Neural crest cell (in vitro differentiated cells): ENCODE data around the gene TSHZ2. TPM values are rescaled to one million over a fixed set of nuclear protein-coding genes. Genes with fewer than 3 reads are reported as not detected.

Experiments
- DNase-seq: peaks from one replicate; pipeline ENCODE4 v3.0.0; 2021; ENCODE audit warnings: low read depth, mixed read lengths, low spot score
- H3K27ac Mint-ChIP-seq: one replicate; pipeline ENCODE4 v1.8.0; 2021; ENCODE audit warnings: mild to moderate bottlenecking, mixed read lengths; ENCODE audit not compliant: unreplicated experiment
- H3K27me3 Mint-ChIP-seq: 2 replicates; pipeline ENCODE4 v1.8.0; 2021; ENCODE audit warnings: low read depth, mild to moderate bottlenecking, mixed read lengths
- H3K36me3 Mint-ChIP-seq: 2 replicates; pipeline ENCODE4 v1.8.0; 2021; ENCODE audit warnings: low read depth, mild to moderate bottlenecking, mixed read lengths
- H3K4me1 Mint-ChIP-seq: 2 replicates; pipeline ENCODE4 v1.8.0; 2021; ENCODE audit warnings: mixed read lengths
- H3K4me3 Mint-ChIP-seq: one replicate; pipeline ENCODE4 v1.8.0; 2021; ENCODE audit warnings: mild to moderate bottlenecking, mixed read lengths
- H3K9me3 Mint-ChIP-seq: 2 replicates; pipeline ENCODE4 v1.8.0; 2021; ENCODE audit warnings: mixed read lengths
- total RNA-seq: library from RNA; stranded (reverse); gene quantifications from 2 replicates; pipeline ENCODE4 v1.2.1, GENCODE V29; 2021
- TF ChIP-seq, protein P1 (sequence below): fragments of 200-600 bp; sonication (generic); conservative IDR thresholded peaks from 2 replicates; pipeline ENCODE4 v1.5.0; 2021; ENCODE audit warnings: antibody characterized with exemption, mild to moderate bottlenecking

TSHZ2 gene
- total RNA-seq, 1 donor from 2014 or later, result 6.4 TPM

DNA sequence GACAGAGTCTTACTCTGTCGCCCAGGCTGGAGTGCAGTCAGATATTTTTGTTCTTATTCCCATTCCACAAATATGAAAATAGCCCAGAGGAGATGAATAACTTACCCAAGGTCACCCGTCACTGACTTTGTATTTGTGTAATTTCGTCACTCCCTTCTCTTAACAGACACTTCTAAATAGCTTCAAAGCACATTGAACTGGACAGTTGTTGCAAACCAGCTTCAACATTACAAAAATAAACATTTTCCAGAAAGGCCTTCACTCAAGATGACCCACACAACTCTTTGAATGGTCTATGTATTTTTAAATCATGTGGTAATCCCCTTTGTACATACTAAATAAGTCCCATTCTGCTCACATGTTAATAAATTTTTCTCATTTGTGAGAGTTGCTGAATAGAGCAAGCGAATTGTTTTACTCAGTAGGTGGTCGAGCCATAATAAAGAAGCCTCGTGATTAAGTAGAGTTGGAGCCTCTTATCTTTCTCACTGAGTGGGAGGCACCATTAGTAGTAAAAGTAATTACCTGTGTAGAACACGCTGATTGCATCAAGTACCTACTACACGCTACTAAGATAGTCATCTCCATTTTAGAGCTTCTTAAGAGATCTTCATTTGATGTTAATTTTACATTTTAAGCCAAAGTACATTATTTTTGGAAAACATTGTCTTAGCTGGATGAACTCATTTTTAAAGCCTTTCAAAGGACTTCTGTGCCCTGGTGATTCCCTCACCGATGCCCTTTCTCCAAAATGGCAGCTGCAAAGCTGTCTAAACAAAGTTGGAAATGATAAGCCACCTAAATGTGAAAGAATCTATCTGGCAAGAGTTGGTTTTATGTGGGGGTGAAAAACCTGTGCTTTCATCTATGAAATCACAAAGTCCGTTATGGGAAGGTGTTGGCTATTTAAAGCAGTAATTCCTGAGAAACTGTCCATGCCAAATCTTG lies 110.0 kb downstream of the TSHZ2 start:
- H3K36me3 Mint-ChIP-seq, result no peaks in the 10 kb centered on the region
- TF ChIP-seq, protein P1, sequence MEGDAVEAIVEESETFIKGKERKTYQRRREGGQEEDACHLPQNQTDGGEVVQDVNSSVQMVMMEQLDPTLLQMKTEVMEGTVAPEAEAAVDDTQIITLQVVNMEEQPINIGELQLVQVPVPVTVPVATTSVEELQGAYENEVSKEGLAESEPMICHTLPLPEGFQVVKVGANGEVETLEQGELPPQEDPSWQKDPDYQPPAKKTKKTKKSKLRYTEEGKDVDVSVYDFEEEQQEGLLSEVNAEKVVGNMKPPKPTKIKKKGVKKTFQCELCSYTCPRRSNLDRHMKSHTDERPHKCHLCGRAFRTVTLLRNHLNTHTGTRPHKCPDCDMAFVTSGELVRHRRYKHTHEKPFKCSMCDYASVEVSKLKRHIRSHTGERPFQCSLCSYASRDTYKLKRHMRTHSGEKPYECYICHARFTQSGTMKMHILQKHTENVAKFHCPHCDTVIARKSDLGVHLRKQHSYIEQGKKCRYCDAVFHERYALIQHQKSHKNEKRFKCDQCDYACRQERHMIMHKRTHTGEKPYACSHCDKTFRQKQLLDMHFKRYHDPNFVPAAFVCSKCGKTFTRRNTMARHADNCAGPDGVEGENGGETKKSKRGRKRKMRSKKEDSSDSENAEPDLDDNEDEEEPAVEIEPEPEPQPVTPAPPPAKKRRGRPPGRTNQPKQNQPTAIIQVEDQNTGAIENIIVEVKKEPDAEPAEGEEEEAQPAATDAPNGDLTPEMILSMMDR, result no peak
- H3K27ac Mint-ChIP-seq, result no peak overlapping the region
- DNase-seq, result no peak
- H3K9me3 Mint-ChIP-seq, result no peaks in the 10 kb centered on the region
- no peaks in the 10 kb centered on the region for H3K27me3 Mint-ChIP-seq
- H3K4me1 Mint-ChIP-seq, result no peaks in the 10 kb centered on the region
- H3K4me3 Mint-ChIP-seq, result no peak overlapping the region

DNA sequence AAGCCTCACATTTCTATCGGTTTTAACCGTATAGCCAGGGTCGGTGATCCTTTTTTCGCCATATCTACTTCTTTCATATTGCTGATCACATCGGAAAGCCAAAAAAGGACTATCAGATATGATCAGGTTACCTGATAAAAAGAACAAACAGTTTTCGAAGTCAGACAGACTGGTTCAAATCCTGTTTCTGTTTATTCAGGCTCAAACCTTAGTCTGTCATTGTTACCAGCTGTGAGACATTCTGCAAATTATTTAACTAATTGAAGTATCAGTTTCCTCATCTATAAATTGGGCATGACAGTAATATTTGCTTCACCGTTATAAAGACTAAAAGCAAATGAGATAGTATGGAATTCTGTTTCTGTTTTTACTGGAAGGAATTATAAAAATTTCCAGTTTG lies 111.3 kb downstream of the TSHZ2 start:
- H3K4me1 Mint-ChIP-seq, result no peaks in the 10 kb centered on the region
- no peak for DNase-seq
- no peaks in the 10 kb centered on the region for H3K27me3 Mint-ChIP-seq
- H3K27ac Mint-ChIP-seq, result no peak overlapping the region
- no peaks in the 10 kb centered on the region for H3K9me3 Mint-ChIP-seq
- TF ChIP-seq, protein P1, result no peak
- no peak overlapping the region for H3K4me3 Mint-ChIP-seq
- H3K36me3 Mint-ChIP-seq, result no peaks in the 10 kb centered on the region

DNA sequence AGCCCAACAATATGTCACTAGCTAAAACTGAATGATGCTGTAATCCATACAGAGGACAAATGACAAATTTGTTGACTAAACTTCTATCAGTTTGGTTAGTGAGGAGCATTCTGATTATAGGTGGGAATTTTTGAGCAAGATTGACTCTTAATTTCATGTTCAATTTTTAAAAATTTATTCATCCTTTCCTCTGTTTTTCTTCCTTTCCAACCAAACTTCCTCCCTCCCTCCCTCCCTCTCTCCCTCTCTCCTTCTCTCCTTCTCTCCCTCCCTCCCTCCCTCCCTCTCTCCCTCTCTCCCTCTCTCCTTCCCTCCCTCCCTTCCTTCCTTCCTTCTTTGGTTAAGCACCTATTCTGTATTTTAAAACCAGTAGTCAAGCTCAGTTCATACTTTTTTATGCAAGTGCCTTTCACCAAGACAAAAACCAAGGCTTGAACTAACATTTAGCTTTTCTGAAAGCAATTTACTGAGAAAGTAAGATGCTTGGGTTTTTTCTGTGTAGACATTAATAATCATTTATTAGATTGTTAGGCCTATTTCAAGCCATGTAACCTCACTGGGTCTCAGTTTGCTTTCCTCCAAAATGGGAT lies 112.3 kb downstream of the TSHZ2 start:
- no peak overlapping the region for H3K27ac Mint-ChIP-seq
- no peak overlapping the region for H3K4me3 Mint-ChIP-seq
- TF ChIP-seq, protein P1, result no peak
- no peaks in the 10 kb centered on the region for H3K36me3 Mint-ChIP-seq
- no peaks in the 10 kb centered on the region for H3K27me3 Mint-ChIP-seq
- DNase-seq, result no peak
- H3K9me3 Mint-ChIP-seq, result no peaks in the 10 kb centered on the region
- H3K4me1 Mint-ChIP-seq, result no peaks in the 10 kb centered on the region

DNA sequence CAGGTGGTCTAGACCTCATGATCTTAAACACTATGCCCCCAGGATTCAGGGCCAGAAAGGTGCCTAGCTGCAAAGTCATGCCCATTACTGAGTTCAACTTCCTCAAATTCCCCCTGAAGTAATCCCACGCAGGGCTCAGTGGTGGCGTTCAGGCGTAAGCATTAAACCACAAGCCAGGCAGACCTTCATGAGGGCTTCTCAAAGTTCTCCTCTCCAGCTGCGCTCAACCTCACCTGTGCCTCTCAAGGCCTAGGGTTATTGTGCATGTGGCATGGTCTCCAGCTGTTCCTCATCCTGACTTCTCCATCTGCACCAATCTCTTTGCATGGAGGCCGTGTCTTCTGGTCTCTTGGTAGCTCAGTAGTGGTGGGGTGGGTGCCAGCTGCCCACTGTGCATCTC lies 113.6 kb downstream of the TSHZ2 start:
- no peaks in the 10 kb centered on the region for H3K9me3 Mint-ChIP-seq
- no peaks in the 10 kb centered on the region for H3K4me1 Mint-ChIP-seq
- H3K4me3 Mint-ChIP-seq, result no peak overlapping the region
- TF ChIP-seq, protein P1, result no peak
- H3K27ac Mint-ChIP-seq, result no peak overlapping the region
- no peaks in the 10 kb centered on the region for H3K36me3 Mint-ChIP-seq
- H3K27me3 Mint-ChIP-seq, result no peaks in the 10 kb centered on the region
- no peak for DNase-seq

DNA sequence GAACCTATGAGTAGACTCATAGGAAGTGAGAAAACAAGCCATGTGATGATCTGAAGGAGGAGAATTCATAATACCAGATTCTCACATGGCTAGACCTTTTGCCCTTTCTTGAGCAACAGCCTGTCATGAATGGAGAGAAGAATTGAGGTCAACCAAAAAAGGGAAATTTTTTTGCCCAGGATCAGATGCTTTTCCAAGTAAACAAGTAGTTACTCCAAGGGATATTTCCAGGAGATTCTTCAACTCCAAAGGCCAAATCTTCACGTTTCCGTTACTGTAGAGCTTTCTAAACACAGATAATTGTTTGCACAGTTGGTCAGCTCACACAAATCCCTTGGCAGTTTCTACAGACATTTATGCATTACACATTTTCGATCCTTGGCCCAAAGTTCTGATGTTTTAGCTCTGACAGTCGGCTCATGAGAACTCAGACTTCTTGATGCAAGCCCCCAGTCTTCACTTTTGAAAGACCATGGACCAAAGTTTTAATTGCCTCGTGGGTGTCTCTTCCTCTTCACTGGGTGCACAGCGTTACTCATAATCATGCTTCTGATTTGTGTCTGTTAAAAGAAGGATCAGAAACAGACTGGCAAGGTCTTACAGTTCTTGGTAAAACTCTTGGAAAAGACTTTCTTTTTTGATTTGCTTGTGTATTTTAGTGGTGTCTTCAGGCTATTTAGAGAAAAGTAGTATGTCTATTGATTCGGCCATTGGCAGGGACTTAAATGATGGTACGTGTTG lies 115.0 kb downstream of the TSHZ2 start:
- Mint-ChIP-seq H3K36me3 (no peaks in the 10 kb centered on the region), H3K27ac (no peak overlapping the region), H3K4me3 (no peak overlapping the region), H3K9me3 (no peaks in the 10 kb centered on the region), H3K4me1 (no peaks in the 10 kb centered on the region), H3K27me3 (no peaks in the 10 kb centered on the region)
- TF ChIP-seq, protein P1, result no peak
- DNase-seq, result no peak
